GM21786 (cell line): Measurements from ENCODE around the gene DCAF15.

Source experiments
- ATAC-seq: cut with Tn5 transposase; IDR thresholded peaks from one replicate; pipeline ENCODE4 v1.9.1; 2021; ENCODE audit not compliant: unreplicated experiment

DCAF15 gene

GRCh38 chr19:13992025-13992424, 39.7 kb downstream of the DCAF15 start:
- ATAC-seq: no peak

- no peak for ATAC-seq
Observed at GRCh38 chr19:13993590-13994300, 41.4 kb downstream of the DCAF15 start.

DNA sequence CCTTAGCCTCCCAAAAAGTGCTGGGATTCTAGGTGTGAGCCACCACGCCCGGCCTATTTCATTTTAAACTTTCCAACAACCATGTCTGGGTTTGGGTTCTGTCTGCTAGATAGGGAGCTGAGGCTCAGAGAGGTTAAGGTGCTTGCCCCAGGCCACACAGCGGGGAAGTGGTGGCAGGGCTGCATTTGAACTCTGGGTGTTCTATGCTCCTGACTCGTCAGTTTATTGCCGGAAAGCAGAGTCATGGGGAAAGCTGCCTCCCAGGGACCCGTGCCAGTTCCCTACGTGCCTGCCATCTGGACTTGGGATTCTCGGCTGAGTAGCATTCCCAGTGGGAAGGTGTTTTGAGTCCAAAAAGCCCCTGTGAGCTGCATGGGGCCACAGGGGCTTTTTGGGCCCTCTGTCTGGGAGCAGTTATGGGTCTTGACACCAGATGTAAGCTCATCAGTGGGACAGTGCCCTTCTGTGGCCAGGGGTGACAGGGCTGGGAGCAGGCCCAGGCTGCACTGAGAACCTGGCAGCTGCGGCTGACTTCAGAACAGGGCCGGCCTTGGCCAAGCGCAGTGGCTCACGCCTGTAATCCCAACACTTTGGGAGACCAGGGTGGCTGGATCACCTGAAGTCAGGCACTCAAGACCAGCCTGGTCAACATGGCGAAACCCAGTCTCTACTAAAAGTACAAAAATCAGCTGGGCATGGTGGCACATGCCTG, 42.9 kb downstream of the DCAF15 start:
- ATAC-seq: no peak

DNA sequence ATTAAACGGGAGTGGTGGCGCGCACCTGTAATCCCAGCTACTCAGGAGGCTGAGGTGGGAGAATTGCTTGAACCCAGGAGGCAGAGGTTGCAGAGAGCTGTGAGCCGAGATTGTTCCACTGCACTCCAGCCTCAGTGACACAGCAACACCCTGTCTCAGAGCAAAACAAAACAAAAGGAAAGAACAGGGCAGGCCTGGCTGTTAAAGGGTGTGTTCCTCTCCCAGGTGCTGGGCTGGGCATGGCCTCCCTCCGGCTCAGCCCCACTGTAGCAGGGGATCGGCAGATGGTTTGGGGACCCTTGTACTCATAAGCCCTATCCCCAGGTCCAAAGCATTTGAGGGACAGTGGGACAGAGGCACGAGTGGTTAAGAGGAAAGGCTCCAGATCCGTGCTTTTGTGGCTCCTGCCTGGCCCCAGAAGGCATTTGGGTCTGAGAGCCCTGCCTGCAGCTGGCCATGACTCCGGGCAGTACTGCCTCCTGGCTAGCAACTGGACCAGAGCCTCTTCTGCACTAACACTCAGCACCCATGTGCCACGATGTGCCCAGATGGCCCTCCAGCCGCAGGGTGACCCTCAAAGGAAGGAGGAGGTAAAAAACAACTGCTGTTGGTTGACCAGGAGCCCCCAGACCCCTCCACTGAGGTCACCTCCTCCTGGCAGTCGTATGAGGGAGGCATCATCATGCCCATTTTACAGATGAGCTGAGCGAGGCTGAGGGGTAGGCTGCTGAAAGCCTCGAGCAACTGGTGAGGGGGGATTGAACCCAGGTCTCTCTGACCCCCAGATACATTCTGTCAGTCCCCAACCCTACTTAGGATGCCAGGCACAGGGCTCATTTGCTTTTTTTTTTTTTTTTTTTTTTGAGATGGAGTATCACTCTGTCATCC, 43.8 kb downstream of the DCAF15 start:
- ATAC-seq: no peak

DNA sequence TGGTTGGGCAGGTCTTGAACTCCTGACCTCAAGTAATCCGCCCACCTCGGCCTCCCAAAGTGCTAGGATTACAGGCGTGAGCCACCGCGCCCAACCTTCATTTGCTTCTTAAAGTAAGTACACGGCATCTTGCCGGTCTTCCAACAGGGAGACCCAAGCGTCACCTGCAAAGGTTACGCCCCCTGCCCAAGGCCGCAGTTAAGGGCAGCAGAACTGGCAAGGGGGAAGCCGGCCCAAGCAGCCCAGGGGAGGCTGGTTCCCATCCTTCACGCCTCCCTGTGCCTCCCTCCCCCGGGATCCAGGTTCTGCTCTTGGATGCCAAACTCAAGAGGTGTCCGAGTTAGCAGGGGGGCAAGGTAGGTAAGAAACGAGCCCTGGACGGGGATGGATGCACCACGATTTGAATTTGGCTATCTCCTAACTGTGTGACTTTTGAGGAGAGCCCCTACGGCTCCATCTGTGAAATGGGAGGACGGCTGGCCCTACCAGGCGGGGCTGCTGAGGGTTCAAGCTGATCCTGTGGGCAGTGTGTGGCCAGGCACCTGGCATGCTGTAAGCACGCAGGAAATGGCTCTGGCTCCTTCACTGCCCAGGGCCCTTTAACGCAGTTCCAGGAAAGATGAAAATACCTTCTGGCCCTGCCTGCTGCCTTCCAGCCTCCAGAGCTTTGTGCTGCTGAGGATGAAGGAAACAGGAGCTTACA, 44.8 kb downstream of the DCAF15 start:
- no peak for ATAC-seq

- ATAC-seq: no peak
Observed at GRCh38 chr19:13997631-13997962, 45.3 kb downstream of the DCAF15 start.

DNA sequence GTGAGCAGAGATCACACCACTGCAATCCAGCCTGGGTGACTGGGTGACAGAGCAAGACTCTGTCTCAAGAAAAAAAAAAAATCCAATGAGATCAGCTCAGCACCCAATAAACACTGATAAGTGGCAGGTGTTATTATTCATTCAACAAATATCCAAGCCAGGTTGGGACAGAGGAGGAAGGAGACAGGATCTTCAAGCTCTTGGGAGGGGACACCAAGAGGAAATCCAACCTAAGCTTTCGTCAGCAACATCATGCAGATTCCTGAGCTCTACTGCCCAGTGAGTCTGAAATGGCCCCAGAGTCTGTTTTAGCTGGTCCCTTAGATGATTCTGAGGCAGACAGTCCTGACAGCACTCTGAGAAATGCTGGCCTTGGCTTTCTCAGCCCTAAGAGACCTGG, 46.1 kb downstream of the DCAF15 start:
- ATAC-seq: no peak

DNA sequence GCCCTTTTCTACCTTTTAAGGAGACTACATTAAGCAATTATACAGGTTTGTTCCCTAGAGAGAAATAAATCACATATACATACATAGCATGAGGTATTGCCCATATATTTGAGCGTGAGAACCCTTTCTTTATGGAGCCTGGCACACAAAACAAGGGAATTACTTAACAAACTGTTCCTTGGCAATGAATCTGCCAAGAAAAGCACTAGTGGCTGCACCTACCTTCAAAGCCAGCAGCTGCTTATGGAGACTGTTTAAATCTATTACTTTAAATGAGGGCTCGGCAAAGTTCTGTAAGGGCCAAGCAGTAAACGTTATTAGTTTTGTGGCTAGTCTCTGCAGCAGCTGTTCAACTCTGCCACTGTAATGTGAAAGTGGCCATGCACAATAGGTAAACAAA, 46.8 kb downstream of the DCAF15 start:
- ATAC-seq: no peak

DNA sequence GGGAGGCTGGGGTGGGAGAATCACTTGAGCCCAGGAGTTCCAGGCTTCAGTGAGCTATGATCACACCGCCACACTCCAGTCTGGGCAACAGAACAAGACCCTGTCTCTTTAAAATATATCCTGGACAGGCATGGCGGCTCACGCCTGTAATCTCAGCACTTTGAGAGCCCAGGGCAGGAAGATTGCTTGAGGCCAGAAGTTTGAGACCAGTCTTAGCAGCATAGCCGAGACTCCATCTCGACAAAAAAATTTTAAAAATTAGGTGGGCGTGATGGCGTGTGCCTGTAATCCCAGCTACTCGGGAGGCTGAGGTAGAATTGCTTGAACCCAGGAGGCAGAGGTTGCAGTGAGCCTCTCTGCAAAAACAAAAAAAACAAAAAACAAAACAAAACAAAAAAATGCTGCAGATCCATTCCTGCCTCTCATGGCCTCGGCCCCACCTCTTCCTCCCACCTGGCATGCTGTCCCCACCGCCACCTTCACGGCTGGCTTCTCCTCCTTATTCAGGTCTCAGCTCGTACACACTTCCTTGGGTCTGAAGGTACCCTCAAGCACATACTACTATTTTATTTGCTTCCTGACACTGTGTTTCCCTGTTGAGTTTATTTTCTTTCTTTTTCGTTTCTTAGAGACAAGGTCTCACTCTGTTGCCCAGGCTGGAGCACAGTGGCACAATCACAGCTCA, 48.5 kb downstream of the DCAF15 start:
- ATAC-seq: no peak

- ATAC-seq: no peak
Observed at GRCh38 chr19:14002571-14003250, 50.4 kb downstream of the DCAF15 start.

DNA sequence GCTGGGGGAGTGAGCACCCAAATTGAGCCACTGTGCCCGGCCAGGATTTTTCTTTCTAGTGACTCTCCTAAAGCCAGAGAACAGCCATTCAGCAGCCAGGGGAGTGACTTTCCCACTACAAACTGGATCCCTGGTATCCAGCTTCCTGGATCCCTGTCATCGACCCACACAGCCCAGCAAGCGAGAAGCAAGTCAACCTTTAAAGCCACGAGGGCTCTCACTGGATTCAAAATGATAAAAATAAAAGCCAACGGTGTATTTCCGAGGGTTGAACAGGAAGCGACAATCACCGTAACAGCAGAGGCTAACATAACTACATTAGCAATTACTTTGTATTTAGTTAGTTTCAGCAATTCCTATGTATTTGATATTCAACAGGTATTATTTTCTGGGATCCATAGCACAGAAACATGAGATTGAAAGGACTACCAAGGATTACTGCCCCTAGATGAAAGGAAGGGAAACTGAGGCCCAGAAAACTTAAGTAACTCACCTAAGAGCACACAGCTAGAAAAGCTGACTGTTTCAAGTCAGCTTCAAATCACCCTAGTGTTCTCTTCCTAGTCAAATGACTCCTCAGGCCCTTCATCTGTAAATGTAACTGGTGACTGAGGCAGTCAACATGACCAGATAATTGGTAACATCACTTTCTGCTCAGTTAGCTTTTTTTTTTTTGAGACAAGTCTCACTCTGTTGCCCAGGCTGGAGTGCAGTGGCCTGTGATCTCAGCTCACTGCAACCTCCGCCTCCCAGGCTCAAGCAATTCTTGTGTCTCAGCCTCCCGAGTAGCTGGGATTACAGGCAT, 51.1 kb downstream of the DCAF15 start:
- ATAC-seq: no peak

DNA sequence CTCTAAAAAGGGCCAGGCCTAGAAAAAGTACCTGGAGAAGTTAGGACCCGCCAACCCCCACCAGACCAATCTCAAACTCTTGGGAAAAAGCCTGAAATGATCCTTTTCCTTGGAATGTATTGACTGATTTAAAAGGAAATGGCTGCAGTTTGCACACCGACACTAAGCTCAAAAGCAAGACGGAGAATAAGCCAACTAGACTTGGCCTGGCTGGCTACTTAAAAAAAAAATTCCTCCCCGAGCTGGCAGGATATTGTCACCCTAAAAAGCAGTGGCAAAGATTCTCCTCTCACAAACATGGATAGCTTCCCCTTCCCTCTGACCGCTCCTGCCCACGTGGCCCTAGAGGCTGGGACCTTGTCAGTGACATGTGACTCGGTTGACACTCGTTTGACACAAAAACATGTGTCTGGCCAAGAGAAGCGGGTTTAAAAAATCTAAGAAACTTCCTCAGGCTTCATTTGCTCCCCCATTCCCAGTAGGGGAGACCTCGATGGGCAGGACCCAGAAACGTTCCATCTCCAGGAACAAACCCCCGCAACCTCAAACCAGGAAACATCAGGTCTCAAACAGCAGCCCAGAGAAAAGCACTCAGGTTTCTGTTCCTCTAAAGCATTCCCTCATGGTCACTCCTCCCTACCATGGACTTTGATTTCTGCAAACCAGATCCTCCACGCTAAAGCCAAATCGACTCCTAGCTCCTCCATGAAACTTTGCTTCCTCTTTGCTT, 52.5 kb downstream of the DCAF15 start:
- ATAC-seq: no peak

- ATAC-seq: no peak
Observed at GRCh38 chr19:14005349-14006084, 53.2 kb downstream of the DCAF15 start.

DNA sequence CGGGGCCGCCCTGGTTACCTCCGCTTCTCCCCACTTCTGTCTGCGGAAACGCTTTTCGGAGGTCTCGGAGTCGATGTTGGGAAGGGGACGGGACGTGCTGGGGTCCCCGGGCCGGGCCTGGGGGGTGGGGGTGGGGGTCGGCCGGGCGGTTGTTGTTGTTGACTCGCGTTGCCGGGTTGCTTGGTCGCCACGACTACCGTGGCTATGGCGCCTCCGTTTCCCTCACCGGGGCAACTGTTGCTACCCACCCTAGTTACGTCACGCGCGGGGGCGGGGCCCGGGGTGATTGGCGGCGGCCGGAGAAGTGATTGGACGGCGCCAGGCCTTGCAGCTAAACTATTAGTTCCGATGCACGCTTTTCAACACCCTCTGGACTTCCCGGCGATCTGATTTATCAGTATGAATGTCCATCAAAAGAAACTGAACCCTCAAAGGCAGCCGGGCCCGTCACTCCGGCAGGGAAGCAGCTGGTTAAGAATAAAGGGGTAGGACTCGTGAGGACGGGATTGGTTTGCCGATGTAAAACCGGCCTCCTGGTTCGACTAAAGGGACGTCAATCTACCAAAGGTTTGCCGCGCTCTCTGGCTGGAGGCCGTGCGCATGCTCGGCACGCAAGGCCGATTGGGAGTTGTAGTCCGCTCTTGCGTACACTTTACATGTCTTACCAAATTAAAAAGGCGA, 53.9 kb downstream of the DCAF15 start, which contains the start of gene RFX1:
TSS of gene RFX1 (minus strand) at position 236 of the 681 bp plus-strand sequence. CDS start 12,477 bp downstream, outside the sequence.
- ATAC-seq: peak; percentile 71

- ATAC-seq: peak; percentile 20
Observed at GRCh38 chr19:14006766-14007562, 54.7 kb downstream of the DCAF15 start.
